ENCODE measurements around the gene SLC25A19.

DNA sequence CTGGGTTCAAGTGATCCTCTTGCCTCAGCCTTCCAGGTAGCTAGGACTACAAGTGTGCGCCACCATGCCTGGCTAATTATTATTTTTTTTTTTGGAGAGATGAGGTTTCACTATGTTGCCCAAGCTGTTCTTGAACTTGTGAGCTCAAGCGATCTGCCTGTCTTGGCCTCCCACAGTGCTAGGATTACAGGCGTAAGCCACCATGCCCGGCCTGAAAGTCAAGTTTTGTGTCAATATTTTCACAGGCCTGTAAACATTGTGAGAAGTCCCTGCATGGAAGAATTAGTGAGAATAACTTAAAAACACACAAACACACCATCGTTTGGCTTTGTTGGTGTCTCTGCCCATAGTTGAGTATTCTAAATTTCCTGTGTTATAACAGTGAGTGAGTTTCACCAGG lies 61.5 kb downstream of the SLC25A19 start:
- no peak for TF ChIP-seq POLR2A (IDR thresholded peaks at IDR 0.05)
- TF ChIP-seq, protein P1, sequence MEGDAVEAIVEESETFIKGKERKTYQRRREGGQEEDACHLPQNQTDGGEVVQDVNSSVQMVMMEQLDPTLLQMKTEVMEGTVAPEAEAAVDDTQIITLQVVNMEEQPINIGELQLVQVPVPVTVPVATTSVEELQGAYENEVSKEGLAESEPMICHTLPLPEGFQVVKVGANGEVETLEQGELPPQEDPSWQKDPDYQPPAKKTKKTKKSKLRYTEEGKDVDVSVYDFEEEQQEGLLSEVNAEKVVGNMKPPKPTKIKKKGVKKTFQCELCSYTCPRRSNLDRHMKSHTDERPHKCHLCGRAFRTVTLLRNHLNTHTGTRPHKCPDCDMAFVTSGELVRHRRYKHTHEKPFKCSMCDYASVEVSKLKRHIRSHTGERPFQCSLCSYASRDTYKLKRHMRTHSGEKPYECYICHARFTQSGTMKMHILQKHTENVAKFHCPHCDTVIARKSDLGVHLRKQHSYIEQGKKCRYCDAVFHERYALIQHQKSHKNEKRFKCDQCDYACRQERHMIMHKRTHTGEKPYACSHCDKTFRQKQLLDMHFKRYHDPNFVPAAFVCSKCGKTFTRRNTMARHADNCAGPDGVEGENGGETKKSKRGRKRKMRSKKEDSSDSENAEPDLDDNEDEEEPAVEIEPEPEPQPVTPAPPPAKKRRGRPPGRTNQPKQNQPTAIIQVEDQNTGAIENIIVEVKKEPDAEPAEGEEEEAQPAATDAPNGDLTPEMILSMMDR (IDR thresholded peaks at IDR 0.05): no peak

Measured in right lobe of liver (tissue), 4 donors.